ENCODE results near the gene DPYSL5. TPM values are rescaled to one million over a fixed set of nuclear protein-coding genes. Genes with fewer than 3 reads are reported as not detected.

Gene DPYSL5
- total and polyA plus RNA-seq, 2 of the 8 experiments (the other 6 are each of a cell fraction or from before 2014, with no cell fraction given) = 11.9 to 16.4 TPM

- Histone ChIP-seq H4K20me1 (replicated peaks in 1 of 2; ENCODE audit: control insufficient read depth in 1 of 2, insufficient read depth in 2 of 2, low read length in 2 of 2) (peaks cover 0 to 18% of the 10 kb centered on the region in 2 experiments), H4K91ac (replicated peaks; ENCODE audit: insufficient read length, low read length) (no peak overlapping the region), H3K4me1 (replicated peaks in 1 of 4; ENCODE audit: control insufficient read depth in 3 of 4, insufficient read depth in 4 of 4, low read length in 3 of 4) (no peaks in the 10 kb centered on the region), H3K9me3 (ENCODE audit: insufficient read depth in 2 of 2, low read depth in 1 of 2, low read length in 1 of 2) (no peaks in the 10 kb centered on the region), H3K14ac (ENCODE audit: insufficient read length) (no peak overlapping the region), H4K5ac (ENCODE audit: insufficient read length, low read depth, low read length) (no peak overlapping the region), H3K4me3 (ENCODE audit: extremely low read depth in 1 of 4, insufficient read depth in 2 of 4, low read depth in 3 of 4, low read length in 4 of 4) (no peak overlapping the region), H3K36me3 (ENCODE audit: control insufficient read depth in 2 of 4, insufficient read depth in 4 of 4, low read length in 3 of 4) (no peaks in the 10 kb centered on the region), H3K23ac (ENCODE audit: insufficient read length) (no peak overlapping the region), H3K4ac (replicated peaks; ENCODE audit: insufficient read length, low read depth, low read length) (no peak overlapping the region), H2BK120ac (replicated peaks; ENCODE audit: low read depth, low read length) (no peak overlapping the region), H3K4me2 (ENCODE audit: insufficient read depth in 1 of 2, low read depth in 2 of 2, low read length in 2 of 2) (no peak overlapping the region), H3K56ac (replicated peaks; ENCODE audit: insufficient read length, low read depth, low read length) (no peak overlapping the region), H3K79me2 (ENCODE audit: control insufficient read depth in 1 of 2, insufficient read depth in 2 of 2, low read length in 2 of 2) (no peaks in the 10 kb centered on the region), H2BK20ac (ENCODE audit: low read length) (no peak overlapping the region), H3K27me3 (replicated peaks in 1 of 4; ENCODE audit: control insufficient read depth in 3 of 4, extremely low read depth in 1 of 4, insufficient read depth in 3 of 4, low read length in 3 of 4) (peaks cover 0 to 8% (median 2%) of the 10 kb centered on the region in 4 experiments; a peak in 3 of 7 replicates), H3K27ac (ENCODE audit: low read depth, low read length) (no peak overlapping the region), H4K8ac (ENCODE audit: extremely low read depth, insufficient read depth, low read length) (no peak overlapping the region), H3K9ac (replicated peaks in 1 of 4; ENCODE audit: extremely low read depth in 1 of 4, low read depth in 3 of 4, low read length in 3 of 4) (no peak overlapping the region), H2AFZ (ENCODE audit: low read length) (no peak overlapping the region), H2BK5ac (ENCODE audit: low read depth, low read length) (no peak overlapping the region), H2BK15ac (ENCODE audit: low read length) (no peak overlapping the region), H3K18ac (ENCODE audit: extremely low read depth, low read length) (no peak overlapping the region), H2AK5ac (ENCODE audit: low read depth, low read length) (no peak overlapping the region), H3K79me1 (ENCODE audit: low read depth, low read length) (no peaks in the 10 kb centered on the region), H2BK12ac (ENCODE audit: low read depth, low read length) (no peak overlapping the region), H3K23me2 (ENCODE audit: low read depth, low read length) (no peaks in the 10 kb centered on the region; the same call in 1 of the 2 replicates)
- ChIA-PET CTCF (ENCODE audit: partially characterized antibody) (no interaction called here), POLR2A (ENCODE audit: partially characterized antibody) (no interaction called here)
- FAIRE-seq (no peak), DNase-seq (ENCODE audit: low read depth in 1 of 2, low spot score in 2 of 2) (no peak)
- WGBS, 2 experiments (ENCODE audit: extremely low coverage in 1 of 2, insufficient coverage in 1 of 2, insufficient read length in 1 of 2, insufficient replicate concordance in 2 of 2, low coverage in 1 of 2, low lambda C conversion rate in 2 of 2, missing lambda C conversion rate in 1 of 2) = 94% methylated on average over 7 of the region's 7 CpGs; no CpG with 5 or more reads in 1 of the 2 experiments
- TF ChIP-seq EZH2 (IDR thresholded peaks at IDR 0.05; ENCODE audit: low read depth, low read length, severe bottlenecking) (no peak), CHD2 (IDR thresholded peaks at IDR 0.05; ENCODE audit: low read length) (no peak), JUND (IDR thresholded peaks at IDR 0.05; ENCODE audit: low read length) (no peak), CBX8 (IDR thresholded peaks at IDR 0.05; ENCODE audit: borderline replicate concordance, low read depth, low read length) (no peak)
These were observed 28.3 kb downstream of the DPYSL5 start for GRCh38 chr2:26876260-26876659.
